G401 (cell line): ENCODE results near the gene BRD3OS. TPM values are rescaled to one million over a fixed set of nuclear protein-coding genes. Genes with fewer than 3 reads are reported as not detected.

Experiments used
- DNase-seq: peaks from one replicate; pipeline ENCODE4 v3.0.0-alpha.2; 2015; ENCODE audit warnings: low spot score
- in situ Hi-C: cut with HindIII; loops from 2 replicates; pipeline ENCODE4 v1.10.0; 2016; ENCODE audit warnings: low sequenced_read_pairs, mixed read lengths
- total RNA-seq: library from RNA; depleted of rRNA; stranded (reverse); fragments of >200 nt; shearing (Covaris generic); gene quantifications from 2 replicates; pipeline ENCODE4 v1.2.3, GENCODE V29; 2014; rRNA removed

BRD3OS gene
- 32.9 and 50.7 TPM in 2 replicates for total RNA-seq

- DNase-seq = peak; percentile 99
- in situ Hi-C loops = loop anchor here (25.0 kb wide), 1 partner anchor 238 kb away; no protein-coding TSS in a partner anchor
Observed at GRCh38 chr9:134024828-134025605, at the start of gene BRD3OS. Gene BRD3OS, plus strand, starts transcription at chr9:134025481. Its CDS starts 1,267 bp downstream, at chr9:134026748.

- in situ Hi-C loops = no loop called here
- no peak for DNase-seq
Observed at GRCh38 chr9:133975511-133975910, 49.8 kb upstream of the BRD3OS start.

- no peak for DNase-seq
- in situ Hi-C loops = no loop called here
Observed at GRCh38 chr9:133976191-133976861, 49.0 kb upstream of the BRD3OS start.

GRCh38 chr9:133976887-133977286, 48.4 kb upstream of the BRD3OS start:
- in situ Hi-C loops = no loop called here
- no peak for DNase-seq

- in situ Hi-C loops = no loop called here
- no peak for DNase-seq
Observed at GRCh38 chr9:133977421-133978201, 47.7 kb upstream of the BRD3OS start.

- in situ Hi-C loops = no loop called here
- DNase-seq = no peak
Observed at GRCh38 chr9:133978226-133978898, 46.9 kb upstream of the BRD3OS start.

GRCh38 chr9:133978899-133979272, 46.4 kb upstream of the BRD3OS start:
- in situ Hi-C loops = no loop called here
- DNase-seq = no peak

- in situ Hi-C loops = no loop called here
Observed at GRCh38 chr9:133979273-133979920, 45.9 kb upstream of the BRD3OS start.

GRCh38 chr9:133979921-133980863, 45.1 kb upstream of the BRD3OS start:
- in situ Hi-C loops = no loop called here
- peak; percentile 43 for DNase-seq

More at GRCh38 chr9:133979273-133979920, 45.9 kb upstream of the BRD3OS start:
- DNase-seq = no peak

- in situ Hi-C loops = no loop called here
Observed at GRCh38 chr9:133980864-133981588, 44.3 kb upstream of the BRD3OS start.

GRCh38 chr9:133981589-133981957, 43.7 kb upstream of the BRD3OS start:
- no peak for DNase-seq
- in situ Hi-C loops = no loop called here

More at GRCh38 chr9:133980864-133981588, 44.3 kb upstream of the BRD3OS start:
- DNase-seq = no peak

GRCh38 chr9:133981958-133982681, 43.2 kb upstream of the BRD3OS start:
- in situ Hi-C loops = no loop called here

GRCh38 chr9:133982971-133983720, 42.1 kb upstream of the BRD3OS start:
- in situ Hi-C loops = no loop called here
- DNase-seq = no peak

More at GRCh38 chr9:133981958-133982681, 43.2 kb upstream of the BRD3OS start:
- DNase-seq = no peak

- in situ Hi-C loops = no loop called here
- DNase-seq = no peak
Observed at GRCh38 chr9:133986061-133986460, 39.2 kb upstream of the BRD3OS start.

GRCh38 chr9:133986774-133987445, 38.4 kb upstream of the BRD3OS start:
- in situ Hi-C loops = no loop called here
- DNase-seq = no peak
